IMR-90 (cell line): ENCODE measurements around the gene PIP4K2A. TPM values are rescaled to one million over a fixed set of nuclear protein-coding genes. Genes with fewer than 3 reads are reported as not detected.

ENCODE experiments used
- ATAC-seq: fragments of 200-7000 bp; cut with Tn5 transposase; 2 replicates; pipeline ENCODE4 v1.9.1; 2020; ENCODE audit warnings: low read depth, mild to moderate bottlenecking, moderate library complexity
- BruUV-seq: library from RNA; stranded (reverse); fragments of 400-500 nt; replicated peaks from 2 replicates; lab custom pipeline; 2021; lab: Mats Ljungman, UMichigan
- CTCF ChIA-PET: fragments of 300-600 bp; formaldehyde crosslinking; extraction: SDS; loops from one replicate; lab custom pipeline; 2021; ENCODE audit warnings: antibody characterized with exemption; lab: Yijun Ruan, JAX
- POLR2A ChIA-PET: fragments of 300-600 bp; sonication (Branson Sonifier 250); formaldehyde crosslinking; loops from one replicate; lab custom pipeline; 2022; ENCODE audit warnings: antibody characterized with exemption; ENCODE audit not compliant: unreplicated experiment; lab: Charles Lee
- DNase-seq: peaks from one replicate; pipeline ENCODE4 v3.0.0; 2013
- H2AFZ ChIP-seq: replicated peaks from 2 replicates; pipeline ENCODE3; 2013; ENCODE audit warnings: low read length, mild to moderate bottlenecking; ENCODE audit not compliant: poor library complexity
- H2AK5ac ChIP-seq: 2 replicates; pipeline ENCODE4 v1.6.1; 2013; ENCODE audit warnings: low read depth, low read length, inconsistent platforms
- H2AK9ac ChIP-seq: replicated peaks from 2 replicates; pipeline ENCODE3; 2013; ENCODE audit warnings: mild to moderate bottlenecking, low read depth, low read length, moderate library complexity; ENCODE audit not compliant: poor library complexity
- H2BK120ac ChIP-seq: 2 replicates; pipeline ENCODE4 v1.6.1; 2013; ENCODE audit warnings: low read depth, low read length, inconsistent platforms
- H2BK15ac ChIP-seq: 3 replicates; pipeline ENCODE4 v1.6.1; 2013; ENCODE audit warnings: low read depth, low read length, inconsistent platforms
- H2BK20ac ChIP-seq: 2 replicates; pipeline ENCODE4 v1.6.1; 2013; ENCODE audit warnings: low read depth, mild to moderate bottlenecking, inconsistent platforms, low read length, moderate library complexity
- H2BK5ac ChIP-seq: 2 replicates; pipeline ENCODE4 v1.6.1; 2013; ENCODE audit warnings: mild to moderate bottlenecking, low read depth, low read length, inconsistent platforms; ENCODE audit not compliant: poor library complexity, severe bottlenecking
- H3K14ac ChIP-seq: replicated peaks from 2 replicates; pipeline ENCODE4 v1.6.1; 2013; ENCODE audit warnings: low read depth, low read length, inconsistent platforms
- H3K18ac ChIP-seq: 2 replicates; pipeline ENCODE4 v1.6.1; 2013; ENCODE audit warnings: low read depth, low read length, control low read depth
- H3K23ac ChIP-seq: 2 replicates; pipeline ENCODE4 v1.6.1; 2013; ENCODE audit warnings: low read depth, low read length, inconsistent platforms
- H3K27ac ChIP-seq: 2 replicates; pipeline ENCODE4 v1.5.1; 2013; ENCODE audit warnings: mild to moderate bottlenecking, control low read depth, low read length; ENCODE audit not compliant: insufficient read depth
- H3K27me3 ChIP-seq: 2 replicates; pipeline ENCODE4 v1.6.1; 2013; ENCODE audit warnings: low read length; ENCODE audit not compliant: control insufficient read depth, insufficient read depth
- H3K36me3 ChIP-seq: 2 replicates; pipeline ENCODE4 v1.6.1; 2013; ENCODE audit warnings: low read length, mixed read lengths; ENCODE audit not compliant: control insufficient read depth, insufficient read depth
- H3K4ac ChIP-seq: 2 replicates; pipeline ENCODE4 v1.6.1; 2013; ENCODE audit warnings: low read depth, low read length, inconsistent platforms
- H3K4me1 ChIP-seq: 2 replicates; pipeline ENCODE4 v1.6.1; 2013; ENCODE audit warnings: low read length, mixed read lengths; ENCODE audit not compliant: control insufficient read depth, insufficient read depth
- H3K4me2 ChIP-seq: 2 replicates; pipeline ENCODE4 v1.6.1; 2013; ENCODE audit warnings: low read depth, mild to moderate bottlenecking, control low read depth, low read length, moderate library complexity
- H3K4me3 ChIP-seq: 2 replicates; pipeline ENCODE4 v1.5.1; 2013; ENCODE audit warnings: low read depth, mild to moderate bottlenecking, control low read depth, low read length, moderate library complexity; ENCODE audit not compliant: insufficient read depth
- H3K56ac ChIP-seq: 2 replicates; pipeline ENCODE4 v1.6.1; 2013; ENCODE audit warnings: low read length, inconsistent platforms; ENCODE audit not compliant: insufficient read depth; ENCODE audit errors: extremely low read depth
- H3K79me1 ChIP-seq, 2 experiments: 2 replicates each; pipeline ENCODE4 v1.6.1; 2013; ENCODE audit warnings: low read length in 2 of 2, inconsistent platforms in 1 of 2, low read depth in 1 of 2
- H3K9ac ChIP-seq: 2 replicates; pipeline ENCODE4 v1.6.1; 2013; ENCODE audit warnings: low read depth, low read length, control low read depth
- H3K9me1 ChIP-seq: 2 replicates; pipeline ENCODE4 v1.6.1; 2013; ENCODE audit warnings: low read length, inconsistent platforms; ENCODE audit not compliant: insufficient read depth
- H3K9me3 ChIP-seq: 2 replicates; pipeline ENCODE4 v1.6.1; 2013; ENCODE audit warnings: low read length; ENCODE audit not compliant: control insufficient read depth, insufficient read depth
- H4K20me1 ChIP-seq: 2 replicates; pipeline ENCODE4 v1.6.1; 2013; ENCODE audit warnings: low read length, inconsistent platforms; ENCODE audit not compliant: insufficient read depth
- H4K5ac ChIP-seq: 2 replicates; pipeline ENCODE4 v1.6.1; 2013; ENCODE audit warnings: mild to moderate bottlenecking, low read depth, low read length, control low read depth
- H4K8ac ChIP-seq, 2 experiments: 2 replicates each; pipeline ENCODE4 v1.6.1; 2013; ENCODE audit warnings: low read depth in 2 of 2, low read length in 2 of 2, control low read depth in 1 of 2, inconsistent platforms in 1 of 2
- H4K91ac ChIP-seq: 2 replicates; pipeline ENCODE4 v1.6.1; 2013; ENCODE audit warnings: low read depth, low read length, inconsistent platforms; ENCODE audit not compliant: insufficient read depth
- BHLHE40 ChIP-seq: fragments of 150-350 bp; IDR thresholded peaks from 2 replicates; pipeline ENCODE4 v1.6.1; 2016; ENCODE audit warnings: mild to moderate bottlenecking, low read depth, low read length
- CHD1 ChIP-seq: IDR thresholded peaks from 2 replicates; pipeline ENCODE4 v1.6.1; 2012; ENCODE audit warnings: low read depth, low read length, improper control_type of control experiment
- FOS ChIP-seq: fragments of 150-350 bp; IDR thresholded peaks from 2 replicates; pipeline ENCODE4 v1.6.1; 2016; ENCODE audit warnings: low read depth, low read length
- MAZ ChIP-seq: IDR thresholded peaks from 2 replicates; pipeline ENCODE4 v1.6.1; 2012; ENCODE audit warnings: low read depth, mild to moderate bottlenecking, low read length, improper control_type of control experiment, moderate library complexity, borderline replicate concordance
- MXI1 ChIP-seq: IDR thresholded peaks from 2 replicates; pipeline ENCODE4 v1.6.1; 2012; ENCODE audit warnings: low read depth, mild to moderate bottlenecking, low read length, moderate library complexity, borderline replicate concordance
- NFE2L2 ChIP-seq: fragments of 150-350 bp; IDR thresholded peaks from 2 replicates; pipeline ENCODE4 v1.6.1; 2016; ENCODE audit warnings: low read depth, mild to moderate bottlenecking, low read length
- SMC3 ChIP-seq: fragments of 150-350 bp; IDR thresholded peaks from 2 replicates; pipeline ENCODE4 v1.6.1; 2016; ENCODE audit warnings: low read depth, mild to moderate bottlenecking, antibody characterized with exemption, low read length, moderate library complexity
- WGBS, 2 experiments: methylation state at CpG; one replicate each; pipeline versions ENCODE4 v1.1.5 to v1.1.7; 2013; ENCODE audit warnings: missing lambda C conversion rate in 2 of 2; ENCODE audit not compliant: insufficient read length in 1 of 2; ENCODE audit errors: extremely low coverage in 2 of 2; 5-methylcytosine and 5-hydroxymethylcytosine counted together
- dilution Hi-C: fragments of 300-500 bp; cut with HindIII; formaldehyde crosslinking; loops from one replicate; pipeline ENCODE4 v1.14.3; 2018; ENCODE audit warnings: low sequenced_read_pairs; ENCODE audit not compliant: unreplicated experiment
- in situ Hi-C: fragments of 300-500 bp; cut with MboI; formaldehyde crosslinking; loops from 3 replicates; pipeline ENCODE4 v1.14.3; 2019; ENCODE audit warnings: low sequenced_read_pairs, inconsistent platforms, mixed read lengths
- intact Hi-C: fragments of 100-400 bp; cut with micrococcal nuclease; formaldehyde crosslinking; loops from 2 replicates; pipeline ENCODE4 v1.10.0; 2022
- polyA plus RNA-seq, 3 experiments: library from polyadenylated mRNA; depleted of rRNA; stranded (reverse); fragments of >200 nt; gene quantifications; 2 replicates each; pipeline ENCODE4 v1.2.3, GENCODE V29; 2012; ENCODE audit warnings: low replicate concordance in 1 of 3
- total RNA-seq: library from RNA; depleted of rRNA; stranded (reverse); fragments of >200 nt; gene quantifications from 2 replicates; pipeline ENCODE4 v1.2.3, GENCODE V29; 2012
- TF ChIP-seq, protein P1 (sequence below): fragments of 150-350 bp; IDR thresholded peaks from 2 replicates; pipeline ENCODE4 v1.6.1; 2017; ENCODE audit warnings: mild to moderate bottlenecking, antibody characterized with exemption, low read length, low read depth

Gene PIP4K2A
- total and polyA plus RNA-seq, 2 of the 4 experiments (the other 2 are of a cell fraction): 9.8 to 18.1 TPM

DNA sequence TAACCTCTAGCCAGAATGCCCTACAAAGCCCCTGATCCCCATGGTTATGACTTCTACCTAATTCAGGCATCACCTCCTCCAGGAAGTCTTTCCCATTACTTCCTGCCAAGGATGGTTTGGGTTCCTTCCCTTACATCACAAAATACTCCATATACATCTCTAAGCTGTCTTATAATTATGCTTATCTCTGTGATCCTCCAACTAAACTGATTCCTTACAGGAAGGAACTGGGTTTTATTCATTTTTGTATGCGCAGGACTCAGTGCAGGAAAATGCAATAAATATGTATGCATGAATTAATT lies 41.3 kb downstream of the PIP4K2A start:
- Histone ChIP-seq H3K4ac (no peak overlapping the region), H3K79me1 (peaks cover 54 to 68% of the 10 kb centered on the region in 2 experiments), H2BK15ac (no peak overlapping the region), H3K9me3 (no peaks in the 10 kb centered on the region), H3K9ac (no peak overlapping the region), H4K5ac (no peak overlapping the region), H2AK5ac (no peak overlapping the region), H3K36me3 (no peaks in the 10 kb centered on the region), H4K91ac (no peak overlapping the region), H3K23ac (no peak overlapping the region), H3K27me3 (no peaks in the 10 kb centered on the region), H3K9me1 (peaks cover 10% of the 10 kb centered on the region; the same call in 1 of the 2 replicates), H3K18ac (no peak overlapping the region), H4K20me1 (peaks cover 41% of the 10 kb centered on the region), H2AFZ (no peak overlapping the region), H4K8ac (no peak overlapping the region), H2BK20ac (no peak overlapping the region), H3K4me1 (no peaks in the 10 kb centered on the region; the same call in 1 of the 2 replicates), H3K4me3 (no peak overlapping the region), H2BK5ac (no peak overlapping the region), H2BK120ac (no peak overlapping the region), H3K14ac (no peak overlapping the region), H3K56ac (no peak overlapping the region), H2AK9ac (no peak overlapping the region), H3K27ac (no peak overlapping the region), H3K4me2 (no peak overlapping the region)
- BruUV-seq: no TSS peak
- in situ Hi-C loops: no loop called here
- intact Hi-C loops: no loop called here
- ChIA-PET CTCF (no interaction called here), POLR2A (no interaction called here)
- DNase-seq (no peak), ATAC-seq (no peak)
- WGBS, 2 experiments: no CpG with 5 or more reads among the region's 1 CpG
- dilution Hi-C loops: no loop called here
- TF ChIP-seq BHLHE40: no peak
- TF ChIP-seq SMC3: no peak
- no peak for TF ChIP-seq CHD1
- TF ChIP-seq, protein P1, sequence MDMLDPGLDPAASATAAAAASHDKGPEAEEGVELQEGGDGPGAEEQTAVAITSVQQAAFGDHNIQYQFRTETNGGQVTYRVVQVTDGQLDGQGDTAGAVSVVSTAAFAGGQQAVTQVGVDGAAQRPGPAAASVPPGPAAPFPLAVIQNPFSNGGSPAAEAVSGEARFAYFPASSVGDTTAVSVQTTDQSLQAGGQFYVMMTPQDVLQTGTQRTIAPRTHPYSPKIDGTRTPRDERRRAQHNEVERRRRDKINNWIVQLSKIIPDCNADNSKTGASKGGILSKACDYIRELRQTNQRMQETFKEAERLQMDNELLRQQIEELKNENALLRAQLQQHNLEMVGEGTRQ: no peak
- no peak for TF ChIP-seq MXI1
- no peak for TF ChIP-seq MAZ
- TF ChIP-seq NFE2L2: no peak
- TF ChIP-seq FOS: no peak
